Fibroblast of the aortic adventitia (primary cell): Measurements from ENCODE around the gene MPND. TPM values are rescaled to one million over a fixed set of nuclear protein-coding genes. Genes with fewer than 3 reads are reported as not detected.
A peak's percentile ranks its signal among the peaks of the same experiment; 100 is the strongest.

ENCODE experiments used
- DNase-seq: peaks from one replicate; pipeline ENCODE4 v3.0.0-alpha.2; 2010; ENCODE audit warnings: low read depth
- H3K4me3 ChIP-seq: 2 replicates; pipeline ENCODE4 v1.5.1; 2011; ENCODE audit warnings: low read depth, mild to moderate bottlenecking, control low read depth, low read length, moderate library complexity
- total RNA-seq: library from RNA; depleted of rRNA; stranded (reverse); fragments of >200 nt; gene quantifications from 2 replicates; pipeline ENCODE4 v1.2.3, GENCODE V29; 2012; ENCODE audit warnings: low replicate concordance
- TF ChIP-seq, protein P1 (sequence below): IDR thresholded peaks from 2 replicates; pipeline ENCODE4 v1.5.1; 2011; ENCODE audit warnings: mild to moderate bottlenecking, low read length, control low read depth, inconsistent platforms; ENCODE audit not compliant: insufficient read depth

Gene MPND
- total RNA-seq, 1 donor = 5.4 TPM

DNA sequence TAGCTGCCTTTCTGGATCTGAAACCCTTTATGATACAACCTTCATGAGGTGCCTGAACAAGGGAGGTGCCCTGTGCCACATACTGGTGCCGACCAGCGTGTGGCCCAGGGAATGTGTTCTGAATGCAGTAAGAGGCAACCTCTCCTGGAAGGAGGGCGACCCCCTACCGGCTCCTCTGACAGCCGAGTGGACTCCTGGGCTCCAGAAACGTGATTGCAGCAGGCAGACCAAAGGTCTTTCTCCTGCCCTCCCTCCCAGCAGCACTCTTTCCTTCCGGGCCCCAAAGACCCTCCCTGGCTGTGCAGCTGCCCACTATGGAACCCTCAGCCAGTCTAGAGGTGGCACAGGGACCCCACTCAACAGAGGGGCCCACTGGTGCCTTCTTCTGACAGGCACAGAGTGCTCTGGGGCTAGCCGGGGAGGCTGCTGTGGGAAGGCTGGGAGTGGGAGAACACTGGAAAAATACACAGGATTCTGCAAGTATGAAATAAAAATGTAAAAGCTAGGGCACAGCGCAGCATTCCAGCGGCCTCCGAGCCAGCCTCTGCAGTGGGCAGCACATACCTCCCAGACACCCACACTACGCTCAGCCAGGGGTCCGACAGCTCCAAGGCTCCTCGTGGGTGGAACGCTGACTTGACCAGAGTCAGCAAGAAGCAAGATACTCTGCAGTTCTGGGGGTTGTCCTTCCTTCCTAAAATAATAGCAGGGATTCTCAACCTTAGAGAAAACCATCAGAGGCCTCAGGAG is 42.1 kb downstream of the MPND start:
- no peak overlapping the region for H3K4me3 ChIP-seq
- TF ChIP-seq, protein P1, sequence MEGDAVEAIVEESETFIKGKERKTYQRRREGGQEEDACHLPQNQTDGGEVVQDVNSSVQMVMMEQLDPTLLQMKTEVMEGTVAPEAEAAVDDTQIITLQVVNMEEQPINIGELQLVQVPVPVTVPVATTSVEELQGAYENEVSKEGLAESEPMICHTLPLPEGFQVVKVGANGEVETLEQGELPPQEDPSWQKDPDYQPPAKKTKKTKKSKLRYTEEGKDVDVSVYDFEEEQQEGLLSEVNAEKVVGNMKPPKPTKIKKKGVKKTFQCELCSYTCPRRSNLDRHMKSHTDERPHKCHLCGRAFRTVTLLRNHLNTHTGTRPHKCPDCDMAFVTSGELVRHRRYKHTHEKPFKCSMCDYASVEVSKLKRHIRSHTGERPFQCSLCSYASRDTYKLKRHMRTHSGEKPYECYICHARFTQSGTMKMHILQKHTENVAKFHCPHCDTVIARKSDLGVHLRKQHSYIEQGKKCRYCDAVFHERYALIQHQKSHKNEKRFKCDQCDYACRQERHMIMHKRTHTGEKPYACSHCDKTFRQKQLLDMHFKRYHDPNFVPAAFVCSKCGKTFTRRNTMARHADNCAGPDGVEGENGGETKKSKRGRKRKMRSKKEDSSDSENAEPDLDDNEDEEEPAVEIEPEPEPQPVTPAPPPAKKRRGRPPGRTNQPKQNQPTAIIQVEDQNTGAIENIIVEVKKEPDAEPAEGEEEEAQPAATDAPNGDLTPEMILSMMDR = no peak
- DNase-seq = no peak

DNA sequence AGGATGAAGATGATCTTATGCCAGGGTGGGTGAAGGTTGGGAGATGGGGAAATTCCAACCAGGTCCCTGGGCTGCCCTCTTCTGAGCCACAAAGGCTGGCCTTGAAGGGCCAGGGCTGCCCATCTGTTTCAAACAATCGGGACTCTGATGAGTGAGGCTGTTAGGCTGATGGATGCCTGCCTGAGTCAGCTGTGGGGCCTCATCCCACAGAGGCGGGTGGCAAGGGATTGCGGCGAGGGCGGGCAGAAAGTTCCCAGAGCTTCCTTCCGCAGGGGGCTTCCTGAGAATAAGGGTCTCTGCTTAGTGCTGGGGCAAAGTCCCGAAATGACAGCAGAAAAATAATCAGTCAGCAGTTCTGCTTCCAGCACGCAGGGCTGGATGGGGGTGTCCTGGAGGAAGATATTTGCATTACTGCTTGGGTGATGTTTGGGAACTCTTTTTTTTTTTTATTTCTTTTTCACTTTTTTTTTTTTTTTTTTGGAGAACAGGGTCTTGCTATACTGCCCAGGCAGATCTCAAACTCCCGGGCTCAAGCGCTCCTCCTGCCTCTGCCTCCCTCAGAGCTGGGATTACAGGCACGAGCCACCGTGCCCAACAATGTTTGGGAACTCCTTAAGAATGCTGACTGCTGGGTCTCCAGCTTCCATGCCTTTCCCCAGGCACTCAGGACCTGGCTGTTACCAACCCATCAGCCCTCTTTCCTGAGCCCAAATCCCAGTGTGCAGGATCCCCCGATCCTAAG is 42.9 kb downstream of the MPND start:
- DNase-seq = no peak
- no peak overlapping the region for H3K4me3 ChIP-seq
- TF ChIP-seq, protein P1 = no peak

DNA sequence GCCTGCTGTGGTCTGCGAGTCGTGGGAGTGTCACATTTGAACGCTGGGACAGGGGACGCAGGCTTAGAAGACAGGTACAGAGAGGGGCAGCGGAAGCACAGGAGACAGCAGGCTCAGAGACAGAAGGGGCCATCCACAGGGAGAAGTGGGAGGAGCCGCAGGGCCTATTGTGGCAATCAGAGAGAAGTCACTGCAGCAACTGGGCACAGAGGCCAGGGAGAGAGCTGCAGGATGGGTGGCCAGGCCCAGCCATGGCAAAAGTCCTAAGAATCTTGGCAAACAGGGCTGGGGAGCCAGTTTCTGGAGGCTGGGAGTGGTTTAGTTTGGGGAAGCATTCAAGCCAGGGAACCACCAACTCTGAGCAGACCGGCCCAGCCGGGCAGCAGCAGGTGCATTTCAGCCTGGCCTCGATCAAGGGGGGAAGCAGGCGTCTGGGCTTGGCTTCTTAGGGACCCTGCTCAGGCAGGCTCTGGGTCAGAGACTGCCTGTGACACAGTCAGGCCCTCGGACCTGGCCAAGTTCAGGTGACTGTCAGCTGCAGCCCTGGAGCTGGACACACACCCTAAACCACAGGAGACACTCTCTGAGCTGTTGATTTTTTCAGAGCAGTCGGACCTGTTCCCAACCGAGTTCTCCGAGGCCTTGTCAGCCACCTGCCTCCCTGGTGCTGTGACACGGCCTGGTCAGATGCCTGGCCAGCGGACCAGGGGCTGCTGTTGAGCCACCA is 45.1 kb downstream of the MPND start:
- H3K4me3 ChIP-seq = no peak overlapping the region
- DNase-seq = no peak
- TF ChIP-seq, protein P1 = no peak

DNA sequence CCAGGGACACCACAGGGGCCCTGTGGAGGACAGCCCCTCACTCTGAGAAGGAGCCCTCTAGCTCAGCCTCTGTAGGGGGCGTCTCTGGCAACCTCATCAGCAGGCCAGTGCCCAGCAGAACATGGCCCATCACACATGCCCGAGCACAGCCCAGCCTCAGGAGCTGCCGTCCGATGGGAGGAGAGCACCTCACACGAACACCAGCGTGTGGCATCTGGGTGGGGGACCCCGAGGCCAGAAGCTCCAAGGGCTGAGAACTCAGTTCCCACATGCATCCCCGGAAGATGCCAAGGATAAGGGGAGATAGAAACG is 45.7 kb downstream of the MPND start:
- H3K4me3 ChIP-seq = no peak overlapping the region
- TF ChIP-seq, protein P1 = no peak
- DNase-seq = no peak

DNA sequence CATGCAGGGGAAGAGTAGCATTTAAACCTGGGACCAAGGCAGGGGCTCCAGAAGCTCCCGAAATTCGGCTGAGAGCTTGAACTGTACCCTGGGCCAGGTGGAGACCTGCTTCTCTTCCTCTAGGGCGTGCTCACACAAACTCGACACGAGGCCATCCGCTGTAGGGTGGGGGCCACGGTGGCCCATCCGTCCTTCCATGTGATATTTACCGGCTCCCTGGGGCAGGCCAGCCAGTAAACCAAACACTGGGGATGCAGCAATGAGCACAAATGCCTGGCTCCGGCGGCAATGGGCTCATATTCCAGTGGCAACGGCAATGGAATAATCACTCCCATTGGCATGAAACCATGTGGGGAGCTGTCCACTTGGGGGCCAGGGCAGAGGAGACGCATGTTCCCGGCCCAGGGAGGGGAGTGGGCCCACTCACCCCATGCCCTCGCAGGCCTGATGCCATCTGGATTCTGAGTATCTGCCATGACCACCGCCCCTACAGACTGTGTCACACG is 46.2 kb downstream of the MPND start:
- H3K4me3 ChIP-seq = peak overlapping the region; percentile 22
- TF ChIP-seq, protein P1 = no peak
- no peak for DNase-seq

DNA sequence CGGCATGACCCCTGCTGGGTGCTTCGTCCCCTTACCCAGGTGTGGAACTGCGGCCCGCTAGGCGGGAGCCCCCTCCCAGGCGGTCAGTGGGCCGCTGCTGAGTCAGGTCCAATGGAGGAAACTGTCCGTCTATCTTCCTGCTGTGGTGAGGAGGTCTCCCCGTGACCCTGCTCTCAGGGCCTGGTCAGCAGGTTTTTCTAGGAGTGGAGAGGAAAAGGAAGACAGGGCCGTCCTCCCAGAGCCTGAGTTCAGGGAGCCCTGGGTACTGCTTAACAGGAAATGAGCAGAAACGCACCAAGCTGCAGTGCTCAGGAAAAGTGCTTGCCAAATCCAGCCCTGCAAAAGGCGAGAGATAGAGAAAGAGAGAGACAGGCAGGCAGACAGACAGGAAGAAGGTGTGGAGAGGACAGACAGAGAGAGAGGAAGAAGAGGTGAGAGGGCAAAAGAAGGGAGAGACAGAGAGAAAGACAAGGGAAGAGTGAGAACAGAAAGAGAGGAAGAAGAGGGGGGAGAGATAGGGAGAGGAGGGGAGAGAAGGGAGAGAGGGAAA is 46.7 kb downstream of the MPND start:
- TF ChIP-seq, protein P1 = no peak
- peak overlapping the region; percentile 33 for H3K4me3 ChIP-seq
- peak; percentile 63 for DNase-seq
